Measurements from ENCODE around the gene ROBO1.

DNA sequence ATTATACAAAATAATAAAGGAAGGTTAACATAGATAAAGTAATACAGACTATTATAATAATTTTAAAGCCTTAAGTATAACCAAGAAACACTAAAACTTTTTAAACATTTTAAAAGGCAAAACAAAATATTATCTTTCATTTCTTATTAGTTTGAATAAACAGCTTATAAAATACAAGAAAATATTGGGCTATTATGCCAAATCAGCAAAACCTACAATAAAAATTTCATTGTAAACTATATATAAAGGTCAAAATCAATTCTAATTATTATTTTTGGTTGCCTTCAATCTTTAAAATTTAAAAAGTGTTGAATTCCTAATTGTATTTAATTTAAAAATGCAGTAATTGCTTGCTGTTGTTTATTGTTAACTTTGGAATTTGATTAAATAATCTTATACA, 430.0 kb downstream of the ROBO1 start:
- TF ChIP-seq, protein P1, sequence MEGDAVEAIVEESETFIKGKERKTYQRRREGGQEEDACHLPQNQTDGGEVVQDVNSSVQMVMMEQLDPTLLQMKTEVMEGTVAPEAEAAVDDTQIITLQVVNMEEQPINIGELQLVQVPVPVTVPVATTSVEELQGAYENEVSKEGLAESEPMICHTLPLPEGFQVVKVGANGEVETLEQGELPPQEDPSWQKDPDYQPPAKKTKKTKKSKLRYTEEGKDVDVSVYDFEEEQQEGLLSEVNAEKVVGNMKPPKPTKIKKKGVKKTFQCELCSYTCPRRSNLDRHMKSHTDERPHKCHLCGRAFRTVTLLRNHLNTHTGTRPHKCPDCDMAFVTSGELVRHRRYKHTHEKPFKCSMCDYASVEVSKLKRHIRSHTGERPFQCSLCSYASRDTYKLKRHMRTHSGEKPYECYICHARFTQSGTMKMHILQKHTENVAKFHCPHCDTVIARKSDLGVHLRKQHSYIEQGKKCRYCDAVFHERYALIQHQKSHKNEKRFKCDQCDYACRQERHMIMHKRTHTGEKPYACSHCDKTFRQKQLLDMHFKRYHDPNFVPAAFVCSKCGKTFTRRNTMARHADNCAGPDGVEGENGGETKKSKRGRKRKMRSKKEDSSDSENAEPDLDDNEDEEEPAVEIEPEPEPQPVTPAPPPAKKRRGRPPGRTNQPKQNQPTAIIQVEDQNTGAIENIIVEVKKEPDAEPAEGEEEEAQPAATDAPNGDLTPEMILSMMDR (conservative IDR thresholded peaks at IDR 0.05), result no peak
- TF ChIP-seq ZFX (IDR thresholded peaks at IDR 0.05), result no peak
